ENCODE data around the gene CFL1. TPM values are rescaled to one million over a fixed set of nuclear protein-coding genes. Genes with fewer than 3 reads are reported as not detected.

Gene CFL1
- total RNA-seq, 1 donor from 2014 or later = 404 TPM

Other genes starting within 250 kb of the CFL1 start
- gene MAP3K11, start 244.0 kb downstream of the CFL1 start, total RNA-seq = 9.0 TPM
- gene PCNX3, start 242.4 kb downstream of the CFL1 start, total RNA-seq = 7.0 TPM
- gene SIPA1, start 220.1 kb downstream of the CFL1 start, total RNA-seq = 3.7 TPM
- 12.6 TPM for gene RELA, start 195.3 kb downstream of the CFL1 start, total RNA-seq
- 43.8 TPM for gene KAT5, start 145.9 kb downstream of the CFL1 start, total RNA-seq
- 9.4 TPM for gene RNASEH2C, start 137.4 kb downstream of the CFL1 start, total RNA-seq
- 4.7 TPM for gene AP5B1, start 77.2 kb downstream of the CFL1 start, total RNA-seq
- not detected for gene OVOL1, start 71.1 kb downstream of the CFL1 start, total RNA-seq
- 7.3 TPM for gene SNX32, start 24.2 kb downstream of the CFL1 start, total RNA-seq
- gene MUS81, start 2.3 kb upstream of the CFL1 start, total RNA-seq = 45.9 TPM
- gene EFEMP2, start 14.6 kb upstream of the CFL1 start, total RNA-seq = 13.3 TPM
- not detected for gene CTSW, start 21.7 kb upstream of the CFL1 start, total RNA-seq
- 107 TPM for gene FIBP, start 30.3 kb upstream of the CFL1 start, total RNA-seq
- 14.0 TPM for gene CCDC85B, start 32.5 kb upstream of the CFL1 start, total RNA-seq
- not detected for gene FOSL1, start 42.2 kb upstream of the CFL1 start, total RNA-seq
- gene C11orf68, start 60.9 kb upstream of the CFL1 start, total RNA-seq = 12.6 TPM
- gene DRAP1, start 61.2 kb upstream of the CFL1 start, total RNA-seq = 50.4 TPM
- gene TSGA10IP, start 87.3 kb upstream of the CFL1 start, total RNA-seq = not detected
- 22.1 TPM for gene SART1, start 103.6 kb upstream of the CFL1 start, total RNA-seq
- gene EIF1AD, start 144.0 kb upstream of the CFL1 start, total RNA-seq = 20.7 TPM
- 16.7 TPM for gene BANF1, start 144.3 kb upstream of the CFL1 start, total RNA-seq
- gene CST6, start 153.8 kb upstream of the CFL1 start, total RNA-seq = not detected
- gene CATSPER1, start 168.3 kb upstream of the CFL1 start, total RNA-seq = not detected
- 14.0 TPM for gene GAL3ST3, start 191.0 kb upstream of the CFL1 start, total RNA-seq
- gene SF3B2, start 194.2 kb upstream of the CFL1 start, total RNA-seq = 88.6 TPM
- 34.5 TPM for gene PACS1, start 212.1 kb upstream of the CFL1 start, total RNA-seq